H9 (cell line): ENCODE data around the gene DMXL2. TPM values are rescaled to one million over a fixed set of nuclear protein-coding genes. Genes with fewer than 3 reads are reported as not detected.
A peak's percentile ranks its signal among the peaks of the same experiment; 100 is the strongest.

Experiments
- DNase-seq: peaks from one replicate; pipeline ENCODE4 v3.0.0-alpha.2; 2017
- H2AFZ ChIP-seq: one replicate; pipeline ENCODE4 v1.6.1; 2013; ENCODE audit warnings: mild to moderate bottlenecking, low read length, control low read depth, moderate library complexity
- H2AK5ac ChIP-seq: 2 replicates; pipeline ENCODE4 v1.6.1; 2013; ENCODE audit warnings: low read length, control low read depth, mixed read lengths; ENCODE audit not compliant: insufficient read length
- H2BK120ac ChIP-seq: one replicate; pipeline ENCODE4 v1.6.1; 2013; ENCODE audit warnings: low read depth, mild to moderate bottlenecking, low read length, control low read depth, inconsistent platforms; ENCODE audit not compliant: poor library complexity, severe bottlenecking
- H2BK12ac ChIP-seq: 2 replicates; pipeline ENCODE4 v1.6.1; 2013; ENCODE audit warnings: low read length, control low read depth, mixed read lengths, low read depth; ENCODE audit not compliant: insufficient read length
- H2BK15ac ChIP-seq: 2 replicates; pipeline ENCODE4 v1.6.1; 2013; ENCODE audit warnings: low read depth, low read length, control low read depth
- H2BK20ac ChIP-seq: one replicate; pipeline ENCODE4 v1.6.1; 2013; ENCODE audit warnings: low read depth, mild to moderate bottlenecking, low read length, control low read depth, inconsistent platforms; ENCODE audit not compliant: poor library complexity, severe bottlenecking
- H2BK5ac ChIP-seq: 2 replicates; pipeline ENCODE4 v1.6.1; 2013; ENCODE audit warnings: low read length, control low read depth, mixed read lengths; ENCODE audit not compliant: insufficient read length
- H3K14ac ChIP-seq: 2 replicates; pipeline ENCODE4 v1.6.1; 2013; ENCODE audit warnings: low read length, control low read depth; ENCODE audit not compliant: insufficient read depth
- H3K18ac ChIP-seq: 2 replicates; pipeline ENCODE4 v1.6.1; 2013; ENCODE audit warnings: low read depth, mild to moderate bottlenecking, mixed read lengths, low read length, control low read depth; ENCODE audit not compliant: insufficient read length
- H3K23ac ChIP-seq: 2 replicates; pipeline ENCODE4 v1.6.1; 2013; ENCODE audit warnings: low read length, control low read depth, mixed read lengths, low read depth; ENCODE audit not compliant: insufficient read length
- H3K23me2 ChIP-seq: 2 replicates; pipeline ENCODE4 v1.6.1; 2013; ENCODE audit warnings: low read depth, mild to moderate bottlenecking, mixed read lengths, low read length, control low read depth; ENCODE audit not compliant: insufficient read length, poor library complexity, severe bottlenecking
- H3K27ac ChIP-seq: 2 replicates; pipeline ENCODE4 v1.5.1; 2013; ENCODE audit warnings: low read length, control low read depth, mixed read lengths, low read depth; ENCODE audit not compliant: insufficient read length
- H3K27me3 ChIP-seq: 2 replicates; pipeline ENCODE4 v1.6.1; 2013; ENCODE audit warnings: low read length, control low read depth, inconsistent platforms; ENCODE audit not compliant: insufficient read depth
- H3K4ac ChIP-seq: 2 replicates; pipeline ENCODE4 v1.6.1; 2013; ENCODE audit warnings: low read depth, mild to moderate bottlenecking, control low read depth, inconsistent platforms, low read length, moderate library complexity
- H3K4me1 ChIP-seq: 2 replicates; pipeline ENCODE4 v1.6.1; 2013; ENCODE audit warnings: low read length, control low read depth, inconsistent platforms; ENCODE audit not compliant: insufficient read depth
- H3K4me2 ChIP-seq: 2 replicates; pipeline ENCODE4 v1.6.1; 2013; ENCODE audit warnings: low read length, control low read depth, mixed read lengths; ENCODE audit not compliant: insufficient read length, insufficient read depth
- H3K56ac ChIP-seq: 2 replicates; pipeline ENCODE4 v1.6.1; 2013; ENCODE audit warnings: low read depth, mild to moderate bottlenecking, mixed read lengths, low read length, control low read depth; ENCODE audit not compliant: insufficient read length
- H3K79me1 ChIP-seq: 2 replicates; pipeline ENCODE4 v1.6.1; 2013; ENCODE audit warnings: low read depth, mild to moderate bottlenecking, moderate library complexity, low read length, control low read depth, inconsistent platforms; ENCODE audit not compliant: insufficient read depth, poor library complexity, severe bottlenecking
- H3K79me2 ChIP-seq: 2 replicates; pipeline ENCODE4 v1.6.1; 2013; ENCODE audit warnings: low read length, control low read depth, inconsistent platforms; ENCODE audit not compliant: insufficient read depth
- H3K9ac ChIP-seq: 2 replicates; pipeline ENCODE4 v1.6.1; 2013; ENCODE audit warnings: low read length, control low read depth, mixed read lengths; ENCODE audit not compliant: insufficient read length; ENCODE audit errors: extremely low read depth
- H3K9me3 ChIP-seq: one replicate; pipeline ENCODE4 v1.6.1; 2013; ENCODE audit warnings: low read depth, low read length, inconsistent platforms; ENCODE audit not compliant: control insufficient read depth
- H3T11ph ChIP-seq: one replicate; pipeline ENCODE4 v1.6.1; 2013; ENCODE audit warnings: mild to moderate bottlenecking, low read length, control low read depth, inconsistent platforms
- H4K20me1 ChIP-seq: one replicate; pipeline ENCODE4 v1.6.1; 2013; ENCODE audit not compliant: control insufficient read depth, insufficient read length, insufficient read depth
- H4K5ac ChIP-seq: 2 replicates; pipeline ENCODE4 v1.6.1; 2013; ENCODE audit warnings: low read depth, mild to moderate bottlenecking, mixed read lengths, low read length, control low read depth; ENCODE audit not compliant: insufficient read length
- H4K8ac ChIP-seq: replicated peaks from 2 replicates; pipeline ENCODE4 v1.6.1; 2013; ENCODE audit warnings: low read length, control low read depth, mixed read lengths, low read depth; ENCODE audit not compliant: insufficient read length
- H4K91ac ChIP-seq: 2 replicates; pipeline ENCODE4 v1.6.1; 2013; ENCODE audit warnings: low read depth, mild to moderate bottlenecking, moderate library complexity, mixed read lengths, low read length, control low read depth; ENCODE audit not compliant: insufficient read length
- H3K27ac Mint-ChIP-seq, 3 experiments: 2 replicates in 2 of 3; 3 replicates in 1 of 3; pipeline ENCODE4 v1.8.0; 2020 to 2021; ENCODE audit warnings: mixed read lengths in 3 of 3, mild to moderate bottlenecking in 1 of 3, moderate library complexity in 1 of 3
- H3K27me3 Mint-ChIP-seq: 2 replicates; pipeline ENCODE4 v1.8.0; 2021; ENCODE audit warnings: low read depth, mild to moderate bottlenecking, moderate library complexity, mixed read lengths
- H3K36me3 Mint-ChIP-seq, 3 experiments: 2 replicates in 2 of 3; 3 replicates in 1 of 3; pipeline ENCODE4 v1.8.0; 2020 to 2021; ENCODE audit warnings: low read depth in 3 of 3, mixed read lengths in 3 of 3; ENCODE audit not compliant: insufficient read depth in 1 of 3
- H3K4me1 Mint-ChIP-seq, 2 experiments: 2 replicates each; pipeline ENCODE4 v1.8.0; 2020; ENCODE audit warnings: mixed read lengths in 2 of 2
- H3K4me3 Mint-ChIP-seq, 2 experiments: 2 replicates in 1 of 2; 3 replicates in 1 of 2; pipeline ENCODE4 v1.8.0; 2020 to 2021; ENCODE audit warnings: mild to moderate bottlenecking in 2 of 2, mixed read lengths in 2 of 2, moderate library complexity in 1 of 2
- H3K9me3 Mint-ChIP-seq, 2 experiments: 2 replicates in 1 of 2; 3 replicates in 1 of 2; pipeline ENCODE4 v1.8.0; 2020; ENCODE audit warnings: mild to moderate bottlenecking in 2 of 2, mixed read lengths in 2 of 2, moderate library complexity in 1 of 2
- CTCF ChIP-seq: fragments of 200-600 bp; sonication (generic); conservative IDR thresholded peaks from 3 replicates; pipeline ENCODE4 v1.8.0; 2021; ENCODE audit warnings: antibody characterized with exemption, mild to moderate bottlenecking
- WGBS: extraction: QIAGEN DNeasy Blood & Tissue Kit; methylation state at CpG from one replicate; pipeline ENCODE4 v1.1.7; 2013; ENCODE audit warnings: missing lambda C conversion rate, low lambda C conversion rate, mixed read lengths; ENCODE audit not compliant: insufficient read length; ENCODE audit errors: extremely low coverage; 5-methylcytosine and 5-hydroxymethylcytosine counted together
- total RNA-seq: library from RNA; stranded (reverse); gene quantifications from 2 replicates; pipeline ENCODE4 v1.2.1, GENCODE V29; 2021

The DMXL2 gene
- total RNA-seq, 1 experiment from 2014 or later, result 13.9 TPM

- Histone ChIP-seq H3K18ac (no peak overlapping the region), H2AK5ac (no peak overlapping the region), H2BK20ac (no peak overlapping the region), H3K14ac (no peak overlapping the region), H4K5ac (no peak overlapping the region), H2BK5ac (no peak overlapping the region), H3T11ph (no peak overlapping the region), H2BK12ac (no peak overlapping the region), H3K23me2 (no peaks in the 10 kb centered on the region), H3K9me3 (no peaks in the 10 kb centered on the region), H4K91ac (no peak overlapping the region), H2BK120ac (no peak overlapping the region), H3K4me1 (no peaks in the 10 kb centered on the region), H3K27ac (no peak overlapping the region), H4K20me1 (no peaks in the 10 kb centered on the region), H3K79me1 (no peaks in the 10 kb centered on the region), H3K79me2 (no peaks in the 10 kb centered on the region), H4K8ac (no peak overlapping the region), H3K23ac (no peak overlapping the region), H3K9ac (no peak overlapping the region), H3K56ac (no peak overlapping the region), H2AFZ (no peak overlapping the region), H3K4me2 (no peak overlapping the region), H3K27me3 (no peaks in the 10 kb centered on the region), H3K4ac (no peak overlapping the region), H2BK15ac (no peak overlapping the region)
- Mint-ChIP-seq H3K4me3 (no peak overlapping the region), H3K9me3 (no peaks in the 10 kb centered on the region), H3K36me3 (no peaks in the 10 kb centered on the region), H3K27me3 (peaks cover 6% of the 10 kb centered on the region; the same call in 1 of the 2 replicates), H3K4me1 (peaks cover 18 to 30% of the 10 kb centered on the region in 2 experiments), H3K27ac (no peak overlapping the region)
- WGBS, result no CpG with 5 or more reads among the region's 7 CpGs
- DNase-seq, result peak; percentile 10
- no peak for TF ChIP-seq CTCF
Observed at GRCh38 chr15:51401051-51401780, 221.4 kb downstream of the DMXL2 start.
